ENCODE data around the gene SKIC3.
A peak's percentile ranks its signal among the peaks of the same experiment; 100 is the strongest.

Gene SKIC3

GRCh38 chr5:95554647-95555548, at the start of gene SKIC3, which contains the start of gene ARSK:
Gene SKIC3 (minus strand): TSS chr5:95554977. CDS start chr5:95547150, 7,827 bp downstream.
Gene ARSK (plus strand): TSS chr5:95555101. CDS start chr5:95555279, 178 bp downstream.
- DNase-seq (ENCODE audit: insufficient read length, low spot score) (peak; percentile 75), FAIRE-seq (peak; percentile 82)
- TF ChIP-seq CTCF (IDR thresholded peaks at IDR 0.05; ENCODE audit: insufficient read depth, missing control alignments), result peak; percentile 10

- FAIRE-seq (no peak), DNase-seq (ENCODE audit: insufficient read length, low spot score) (no peak)
- TF ChIP-seq CTCF (IDR thresholded peaks at IDR 0.05; ENCODE audit: insufficient read depth, missing control alignments), result no peak
These were observed 45.8 kb upstream of the SKIC3 start for GRCh38 chr5:95600557-95600956.

- FAIRE-seq (no peak), DNase-seq (ENCODE audit: insufficient read length, low spot score) (no peak)
- no peak for TF ChIP-seq CTCF (IDR thresholded peaks at IDR 0.05; ENCODE audit: insufficient read depth, missing control alignments)
These were observed 44.5 kb upstream of the SKIC3 start for GRCh38 chr5:95599252-95599651.

GRCh38 chr5:95595289-95595931, 40.6 kb upstream of the SKIC3 start:
- FAIRE-seq, result no peak

GRCh38 chr5:95591490-95591901, 36.7 kb upstream of the SKIC3 start:
- TF ChIP-seq CTCF (IDR thresholded peaks at IDR 0.05; ENCODE audit: insufficient read depth, missing control alignments), result no peak
- DNase-seq (ENCODE audit: insufficient read length, low spot score), result no peak
- no peak for FAIRE-seq

More at GRCh38 chr5:95595289-95595931, 40.6 kb upstream of the SKIC3 start:
- TF ChIP-seq CTCF (IDR thresholded peaks at IDR 0.05; ENCODE audit: insufficient read depth, missing control alignments), result no peak
- no peak for DNase-seq (ENCODE audit: insufficient read length, low spot score)

- no peak for DNase-seq (ENCODE audit: insufficient read length, low spot score)
- TF ChIP-seq CTCF (IDR thresholded peaks at IDR 0.05; ENCODE audit: insufficient read depth, missing control alignments), result no peak
- FAIRE-seq, result peak; percentile 11
These were observed 36.1 kb upstream of the SKIC3 start for GRCh38 chr5:95590880-95591279.
